Suprapubic skin (tissue), 4 donors: ENCODE data around the gene TBC1D21. TPM values are rescaled to one million over a fixed set of nuclear protein-coding genes. Genes with fewer than 3 reads are reported as not detected.

Experiments
- DNase-seq, 2 donors: peaks; one replicate each; pipeline ENCODE4 v3.0.0-alpha.2; 2019; ENCODE audit warnings: low spot score in 2 of 2
- H3K27ac ChIP-seq: fragments of 200-600 bp; sonication (generic); one replicate; pipeline ENCODE4 v1.5.1; 2019
- H3K27me3 ChIP-seq: fragments of 200-600 bp; sonication (generic); one replicate; pipeline ENCODE4 v1.5.1; 2019
- H3K36me3 ChIP-seq: fragments of 200-600 bp; sonication (generic); one replicate; pipeline ENCODE4 v1.5.1; 2019
- H3K4me1 ChIP-seq: fragments of 200-600 bp; sonication (generic); one replicate; pipeline ENCODE4 v1.5.1; 2019
- H3K4me3 ChIP-seq: fragments of 200-600 bp; sonication (generic); one replicate; pipeline ENCODE4 v1.5.1; 2019; ENCODE audit warnings: mild to moderate bottlenecking
- H3K9me3 ChIP-seq: fragments of 200-600 bp; sonication (generic); one replicate; pipeline ENCODE4 v1.5.1; 2019
- CTCF ChIP-seq, 2 donors: fragments of 200-600 bp in 1 of 2; fragments of 450-650 bp in 1 of 2; sonication (generic) in 1 of 2; IDR thresholded peaks; one replicate each; pipeline ENCODE4 v1.5.1; 2016 to 2019; ENCODE audit warnings: antibody characterized with exemption in 2 of 2, mild to moderate bottlenecking in 1 of 2, moderate library complexity in 1 of 2
- EP300 ChIP-seq: sonication (generic); formaldehyde crosslinking; IDR thresholded peaks from one replicate; pipeline ENCODE4 v1.6.1; 2017; ENCODE audit warnings: antibody characterized with exemption
- POLR2A ChIP-seq, 2 donors: fragments of 450-650 bp; IDR thresholded peaks; one replicate each; pipeline ENCODE4 v1.6.1; 2017; ENCODE audit warnings: antibody characterized with exemption in 2 of 2, mild to moderate bottlenecking in 2 of 2, moderate library complexity in 2 of 2
- POLR2AphosphoS5 ChIP-seq, 3 donors: sonication (generic); formaldehyde crosslinking; IDR thresholded peaks; one replicate each; pipeline ENCODE4 v1.6.1; 2017; ENCODE audit warnings: antibody characterized with exemption in 3 of 3
- WGBS: methylation state at CpG from one replicate; pipeline ENCODE4 v1.1.5; 2018; 5-methylcytosine and 5-hydroxymethylcytosine counted together
- total RNA-seq, 4 donors: library from RNA; depleted of rRNA; stranded (reverse); fragments of >200 nt; gene quantifications; one replicate each; pipeline ENCODE4 v1.1.0, GENCODE V29; 2016

TBC1D21 gene
- total RNA-seq, 4 donors from 2014 or later, result not detected

- Histone ChIP-seq H3K4me1 (peaks cover 65% of the 10 kb centered on the region), H3K36me3 (no peaks in the 10 kb centered on the region), H3K4me3 (no peak overlapping the region), H3K9me3 (no peaks in the 10 kb centered on the region), H3K27me3 (peaks cover 6% of the 10 kb centered on the region), H3K27ac (no peak overlapping the region)
- no peak for DNase-seq
- 59% methylated on average over 6 of the region's 6 CpGs for WGBS
- TF ChIP-seq CTCF (IDR thresholded peaks at IDR 0.05), result no peak
- no peak for TF ChIP-seq POLR2AphosphoS5 (IDR thresholded peaks at IDR 0.05)
- no peak for TF ChIP-seq EP300
- TF ChIP-seq POLR2A (IDR thresholded peaks at IDR 0.05), result no peak
Measured at GRCh38 chr15:73932381-73933191, 59.2 kb downstream of the TBC1D21 start.

GRCh38 chr15:73934281-73934680, 60.9 kb downstream of the TBC1D21 start:
- peaks cover 50% of the 10 kb centered on the region for H3K4me1 ChIP-seq
- H3K9me3 ChIP-seq, result no peaks in the 10 kb centered on the region
- no peak for DNase-seq
- no peaks in the 10 kb centered on the region for H3K27me3 ChIP-seq
- H3K4me3 ChIP-seq, result no peak overlapping the region
- TF ChIP-seq EP300, result no peak
- TF ChIP-seq CTCF (IDR thresholded peaks at IDR 0.05), result no peak
- no peak for TF ChIP-seq POLR2A (IDR thresholded peaks at IDR 0.05)
- TF ChIP-seq POLR2AphosphoS5 (IDR thresholded peaks at IDR 0.05), result no peak
- no peak overlapping the region for H3K27ac ChIP-seq
- WGBS, result 77% methylated on average over 6 of the region's 7 CpGs
- no peaks in the 10 kb centered on the region for H3K36me3 ChIP-seq

- H3K27me3 ChIP-seq, result no peaks in the 10 kb centered on the region
- 93% methylated on average over 4 of the region's 4 CpGs for WGBS
- no peaks in the 10 kb centered on the region for H3K9me3 ChIP-seq
- no peak overlapping the region for H3K4me3 ChIP-seq
- H3K4me1 ChIP-seq, result peaks cover 43% of the 10 kb centered on the region
- DNase-seq, result no peak
- TF ChIP-seq POLR2AphosphoS5 (IDR thresholded peaks at IDR 0.05) (no peak), CTCF (IDR thresholded peaks at IDR 0.05) (no peak), EP300 (no peak), POLR2A (IDR thresholded peaks at IDR 0.05) (no peak)
- H3K36me3 ChIP-seq, result no peaks in the 10 kb centered on the region
- no peak overlapping the region for H3K27ac ChIP-seq
Measured at GRCh38 chr15:73935547-73935946, 62.2 kb downstream of the TBC1D21 start.

GRCh38 chr15:73936181-73936580, 62.8 kb downstream of the TBC1D21 start:
- H3K27ac ChIP-seq, result no peak overlapping the region
- no peaks in the 10 kb centered on the region for H3K36me3 ChIP-seq
- DNase-seq, result no peak
- H3K27me3 ChIP-seq, result no peaks in the 10 kb centered on the region
- H3K9me3 ChIP-seq, result no peaks in the 10 kb centered on the region
- H3K4me1 ChIP-seq, result peaks cover 43% of the 10 kb centered on the region
- TF ChIP-seq CTCF (IDR thresholded peaks at IDR 0.05) (no peak), EP300 (no peak), POLR2AphosphoS5 (IDR thresholded peaks at IDR 0.05) (no peak), POLR2A (IDR thresholded peaks at IDR 0.05) (no peak)
- WGBS, result 30% methylated on average over 5 of the region's 5 CpGs
- H3K4me3 ChIP-seq, result no peak overlapping the region

- no peak overlapping the region for H3K27ac ChIP-seq
- 63% methylated on average over 11 of the region's 12 CpGs for WGBS
Measured at GRCh38 chr15:73936588-73937290, 63.4 kb downstream of the TBC1D21 start.

More at GRCh38 chr15:73936588-73937290, 63.4 kb downstream of the TBC1D21 start:
- peaks cover 40% of the 10 kb centered on the region for H3K4me1 ChIP-seq
- TF ChIP-seq POLR2AphosphoS5 (IDR thresholded peaks at IDR 0.05) (no peak), POLR2A (IDR thresholded peaks at IDR 0.05) (no peak), CTCF (IDR thresholded peaks at IDR 0.05) (no peak), EP300 (no peak)
- no peaks in the 10 kb centered on the region for H3K27me3 ChIP-seq
- no peaks in the 10 kb centered on the region for H3K36me3 ChIP-seq
- DNase-seq, result no peak
- H3K4me3 ChIP-seq, result no peak overlapping the region
- H3K9me3 ChIP-seq, result no peaks in the 10 kb centered on the region
